ENCODE data around the gene ASH1L.
"Not testable (repeated sequence)": the region's sequence is repeated elsewhere in the genome, so short reads cannot be mapped to it uniquely, and the experiment has no call there.

The ASH1L gene

DNA sequence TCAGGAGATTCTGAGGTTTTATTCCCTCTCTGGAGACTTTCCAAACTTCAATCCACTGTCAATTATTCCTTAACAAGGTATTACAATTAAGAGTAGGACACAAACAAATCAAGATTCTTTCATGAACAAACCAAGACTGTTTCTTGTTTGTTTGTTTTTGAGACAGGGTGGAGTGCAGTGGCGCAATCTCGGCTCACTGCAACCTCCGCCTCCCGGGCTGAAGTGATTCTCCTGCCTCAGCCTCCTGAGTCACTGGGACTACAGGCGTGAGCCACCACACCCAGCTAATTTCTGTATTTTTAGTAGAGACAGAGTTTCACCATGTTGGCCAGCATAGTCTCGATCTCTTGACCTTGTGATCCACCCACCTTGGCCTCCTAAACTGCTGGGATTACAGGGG lies 51.2 kb downstream of the ASH1L start:
- H2AK5ac ChIP-seq (ENCODE audit: low read length); H3K36me3 ChIP-seq (ENCODE audit: control insufficient read depth, insufficient read depth, low read length): not testable (repeated sequence)
- no CpG with 5 or more reads among the region's 6 CpGs for WGBS (ENCODE audit: extremely low coverage, insufficient coverage, low lambda C conversion rate)

DNA sequence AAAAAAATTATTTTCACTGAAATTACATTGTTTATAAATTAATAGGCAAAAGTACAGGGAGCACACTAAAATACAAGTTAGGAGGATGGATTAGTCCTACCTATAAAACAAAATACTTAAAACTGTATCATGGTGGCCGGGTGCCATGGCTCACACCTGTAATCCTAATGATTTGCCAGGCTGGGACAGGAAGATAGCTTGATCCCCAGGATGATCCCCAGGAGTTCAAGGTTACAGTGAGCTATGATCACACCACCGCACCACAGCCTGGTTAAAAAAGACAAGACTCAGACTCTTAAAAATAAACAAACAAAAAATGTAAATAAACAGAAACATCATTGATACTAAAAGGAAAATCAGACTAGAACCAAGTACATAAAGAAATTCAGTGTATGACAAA lies 53.5 kb downstream of the ASH1L start:
- H3K18ac ChIP-seq (ENCODE audit: low read length) = no peak overlapping the region
- H2BK15ac ChIP-seq (replicated peaks; ENCODE audit: low read depth) = no peak overlapping the region
- H3K23ac ChIP-seq (ENCODE audit: low read length) = no peak overlapping the region
- H2AK5ac ChIP-seq (ENCODE audit: low read length) = no peak overlapping the region
- H3K27me3 ChIP-seq (ENCODE audit: insufficient read depth, low read length, poor library complexity) = no peaks in the 10 kb centered on the region
- DNase-seq = no peak
- no peak overlapping the region for H3K27ac ChIP-seq (ENCODE audit: low read depth, low read length)
- no peak overlapping the region for H3K4ac ChIP-seq (ENCODE audit: low read depth, low read length)
- no peak overlapping the region for H2BK120ac ChIP-seq (ENCODE audit: low read depth, low read length)
- H3K36me3 ChIP-seq (ENCODE audit: control insufficient read depth, insufficient read depth, low read length) = no peaks in the 10 kb centered on the region
- no peak overlapping the region for H2BK5ac ChIP-seq (ENCODE audit: low read length)
- WGBS (ENCODE audit: extremely low coverage, insufficient coverage, low lambda C conversion rate) = no CpG with 5 or more reads among the region's 2 CpGs
- H3K79me2 ChIP-seq (ENCODE audit: control insufficient read depth, insufficient read depth, low read length) = peaks cover 4% of the 10 kb centered on the region
- no peak overlapping the region for H3K9ac ChIP-seq (ENCODE audit: low read length)
- H3K56ac ChIP-seq (ENCODE audit: low read length) = no peak overlapping the region
- no peak overlapping the region for H3K4me3 ChIP-seq (ENCODE audit: low read length)
- peaks cover 3% of the 10 kb centered on the region for H3K79me1 ChIP-seq (ENCODE audit: low read length)
- no peak overlapping the region for H4K5ac ChIP-seq (ENCODE audit: low read length)
- no peak overlapping the region for H3K4me2 ChIP-seq (ENCODE audit: low read length)
- no peaks in the 10 kb centered on the region for H3K4me1 ChIP-seq (ENCODE audit: control insufficient read depth, low read depth, low read length)
- no peak overlapping the region for H4K8ac ChIP-seq (ENCODE audit: low read depth, low read length)

More for the DNA sequence above, 51.2 kb downstream of the ASH1L start:
- not testable (repeated sequence) for H3K4me3 ChIP-seq (ENCODE audit: low read length); H3K23ac ChIP-seq (ENCODE audit: low read length); H3K79me1 ChIP-seq (ENCODE audit: low read length); H3K18ac ChIP-seq (ENCODE audit: low read length); DNase-seq; H3K4me1 ChIP-seq (ENCODE audit: control insufficient read depth, low read depth, low read length); H3K79me2 ChIP-seq (ENCODE audit: control insufficient read depth, insufficient read depth, low read length); H2BK15ac ChIP-seq (replicated peaks; ENCODE audit: low read depth); H3K56ac ChIP-seq (ENCODE audit: low read length); H3K9ac ChIP-seq (ENCODE audit: low read length); H4K5ac ChIP-seq (ENCODE audit: low read length); H3K4ac ChIP-seq (ENCODE audit: low read depth, low read length); H2BK120ac ChIP-seq (ENCODE audit: low read depth, low read length); H2BK5ac ChIP-seq (ENCODE audit: low read length); H4K8ac ChIP-seq (ENCODE audit: low read depth, low read length); H3K4me2 ChIP-seq (ENCODE audit: low read length); H3K27ac ChIP-seq (ENCODE audit: low read depth, low read length); H3K27me3 ChIP-seq (ENCODE audit: insufficient read depth, low read length, poor library complexity)

DNA sequence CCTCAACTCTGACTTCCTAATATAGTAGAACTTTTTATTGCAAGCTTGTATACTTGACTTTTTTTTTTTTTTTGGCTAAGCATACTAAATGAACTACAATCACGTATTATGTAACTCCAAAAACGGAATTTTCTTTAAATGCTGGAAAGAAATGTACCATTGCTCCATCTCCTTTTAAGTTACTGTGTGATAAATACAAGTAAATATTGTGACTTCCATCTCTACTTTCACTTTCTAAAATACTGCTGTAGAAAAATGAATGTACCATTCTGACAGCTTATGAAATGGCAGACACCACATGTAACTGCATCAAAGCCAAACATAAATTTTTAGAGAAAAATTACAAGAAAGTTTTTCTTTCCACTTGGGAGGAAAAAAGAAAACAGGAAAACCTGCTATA lies 54.7 kb downstream of the ASH1L start:
- H3K79me2 ChIP-seq (ENCODE audit: control insufficient read depth, insufficient read depth, low read length) = no peaks in the 10 kb centered on the region
- H3K4me1 ChIP-seq (ENCODE audit: control insufficient read depth, low read depth, low read length) = no peaks in the 10 kb centered on the region
- H4K8ac ChIP-seq (ENCODE audit: low read depth, low read length) = no peak overlapping the region
- H2BK120ac ChIP-seq (ENCODE audit: low read depth, low read length) = no peak overlapping the region
- H2AK5ac ChIP-seq (ENCODE audit: low read length) = no peak overlapping the region
- no peak overlapping the region for H3K9ac ChIP-seq (ENCODE audit: low read length)
- H3K79me1 ChIP-seq (ENCODE audit: low read length) = peaks cover 3% of the 10 kb centered on the region
- no peak for DNase-seq
- H2BK5ac ChIP-seq (ENCODE audit: low read length) = no peak overlapping the region
- H3K4ac ChIP-seq (ENCODE audit: low read depth, low read length) = no peak overlapping the region
- H4K5ac ChIP-seq (ENCODE audit: low read length) = no peak overlapping the region
- WGBS (ENCODE audit: extremely low coverage, insufficient coverage, low lambda C conversion rate) = no CpG with 5 or more reads among the region's 2 CpGs
- no peak overlapping the region for H3K18ac ChIP-seq (ENCODE audit: low read length)
- H3K27ac ChIP-seq (ENCODE audit: low read depth, low read length) = no peak overlapping the region
- H3K56ac ChIP-seq (ENCODE audit: low read length) = no peak overlapping the region
- no peak overlapping the region for H3K4me3 ChIP-seq (ENCODE audit: low read length)
- H3K36me3 ChIP-seq (ENCODE audit: control insufficient read depth, insufficient read depth, low read length) = no peaks in the 10 kb centered on the region
- H2BK15ac ChIP-seq (replicated peaks; ENCODE audit: low read depth) = no peak overlapping the region
- no peaks in the 10 kb centered on the region for H3K27me3 ChIP-seq (ENCODE audit: insufficient read depth, low read length, poor library complexity)
- H3K23ac ChIP-seq (ENCODE audit: low read length) = no peak overlapping the region
- no peak overlapping the region for H3K4me2 ChIP-seq (ENCODE audit: low read length)

DNA sequence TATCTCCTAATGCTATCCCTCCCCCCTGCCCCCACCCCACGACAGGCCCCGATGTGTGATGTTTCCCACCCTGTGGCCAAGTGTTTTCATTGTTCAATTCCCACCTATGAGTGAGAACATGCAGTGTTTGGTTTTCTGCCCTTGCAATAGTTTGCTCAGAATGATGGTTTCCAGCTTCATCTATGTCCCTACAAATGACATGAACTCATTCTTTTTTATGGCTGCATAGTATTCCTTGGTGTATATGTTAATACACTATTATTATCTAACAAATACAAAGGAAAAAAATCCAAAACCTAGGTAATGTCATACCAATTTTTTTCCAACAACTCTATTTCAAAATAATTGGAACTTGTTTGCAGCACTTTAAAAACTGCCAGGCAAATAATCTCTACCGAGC lies 56.6 kb downstream of the ASH1L start:
- H3K9ac ChIP-seq (ENCODE audit: low read length); H2AK5ac ChIP-seq (ENCODE audit: low read length); H3K4ac ChIP-seq (ENCODE audit: low read depth, low read length); H3K4me1 ChIP-seq (ENCODE audit: control insufficient read depth, low read depth, low read length); H3K27me3 ChIP-seq (ENCODE audit: insufficient read depth, low read length, poor library complexity); H4K8ac ChIP-seq (ENCODE audit: low read depth, low read length); H3K79me2 ChIP-seq (ENCODE audit: control insufficient read depth, insufficient read depth, low read length); DNase-seq; H2BK120ac ChIP-seq (ENCODE audit: low read depth, low read length); H3K23ac ChIP-seq (ENCODE audit: low read length); H3K4me2 ChIP-seq (ENCODE audit: low read length); H3K79me1 ChIP-seq (ENCODE audit: low read length); H3K27ac ChIP-seq (ENCODE audit: low read depth, low read length); H3K56ac ChIP-seq (ENCODE audit: low read length); H3K4me3 ChIP-seq (ENCODE audit: low read length); H2BK5ac ChIP-seq (ENCODE audit: low read length); H3K18ac ChIP-seq (ENCODE audit: low read length); H2BK15ac ChIP-seq (replicated peaks; ENCODE audit: low read depth); H3K36me3 ChIP-seq (ENCODE audit: control insufficient read depth, insufficient read depth, low read length); H4K5ac ChIP-seq (ENCODE audit: low read length): not testable (repeated sequence)
- no CpG with 5 or more reads among the region's 3 CpGs for WGBS (ENCODE audit: extremely low coverage, insufficient coverage, low lambda C conversion rate)

DNA sequence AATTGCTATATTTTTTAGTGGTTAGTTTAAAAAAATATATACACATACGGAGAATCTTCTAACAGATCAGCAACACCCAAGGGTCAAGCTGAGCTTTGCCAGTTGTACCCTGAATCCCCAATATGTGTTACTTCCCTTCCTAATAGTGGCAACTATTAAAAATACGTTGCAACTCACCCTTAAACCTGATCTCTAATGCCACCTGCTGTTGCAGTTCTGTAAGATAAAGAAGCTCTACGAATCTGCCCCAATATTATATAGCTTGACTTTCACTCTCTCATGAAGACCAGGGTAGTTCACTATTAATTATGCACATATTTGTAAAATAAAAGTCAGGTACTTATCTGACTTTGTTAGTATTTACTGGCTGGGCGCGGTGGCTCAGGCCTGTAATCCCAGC lies 58.4 kb downstream of the ASH1L start:
- no peak overlapping the region for H3K4ac ChIP-seq (ENCODE audit: low read depth, low read length)
- H3K79me1 ChIP-seq (ENCODE audit: low read length) = peaks cover 5% of the 10 kb centered on the region
- H3K23ac ChIP-seq (ENCODE audit: low read length) = no peak overlapping the region
- H2BK15ac ChIP-seq (replicated peaks; ENCODE audit: low read depth) = no peak overlapping the region
- no peak overlapping the region for H3K18ac ChIP-seq (ENCODE audit: low read length)
- no peaks in the 10 kb centered on the region for H3K79me2 ChIP-seq (ENCODE audit: control insufficient read depth, insufficient read depth, low read length)
- no peaks in the 10 kb centered on the region for H3K36me3 ChIP-seq (ENCODE audit: control insufficient read depth, insufficient read depth, low read length)
- peak; percentile 21 for DNase-seq
- H3K56ac ChIP-seq (ENCODE audit: low read length) = no peak overlapping the region
- no peak overlapping the region for H2AK5ac ChIP-seq (ENCODE audit: low read length)
- H4K8ac ChIP-seq (ENCODE audit: low read depth, low read length) = no peak overlapping the region
- no peak overlapping the region for H3K27ac ChIP-seq (ENCODE audit: low read depth, low read length)
- no peak overlapping the region for H4K5ac ChIP-seq (ENCODE audit: low read length)
- peaks cover 5% of the 10 kb centered on the region for H3K4me1 ChIP-seq (ENCODE audit: control insufficient read depth, low read depth, low read length)
- no peak overlapping the region for H3K4me3 ChIP-seq (ENCODE audit: low read length)
- no peak overlapping the region for H2BK120ac ChIP-seq (ENCODE audit: low read depth, low read length)
- H3K27me3 ChIP-seq (ENCODE audit: insufficient read depth, low read length, poor library complexity) = no peaks in the 10 kb centered on the region
- no peak overlapping the region for H3K4me2 ChIP-seq (ENCODE audit: low read length)
- no peak overlapping the region for H3K9ac ChIP-seq (ENCODE audit: low read length)
- no peak overlapping the region for H2BK5ac ChIP-seq (ENCODE audit: low read length)
- WGBS (ENCODE audit: extremely low coverage, insufficient coverage, low lambda C conversion rate) = no CpG with 5 or more reads among the region's 5 CpGs

DNA sequence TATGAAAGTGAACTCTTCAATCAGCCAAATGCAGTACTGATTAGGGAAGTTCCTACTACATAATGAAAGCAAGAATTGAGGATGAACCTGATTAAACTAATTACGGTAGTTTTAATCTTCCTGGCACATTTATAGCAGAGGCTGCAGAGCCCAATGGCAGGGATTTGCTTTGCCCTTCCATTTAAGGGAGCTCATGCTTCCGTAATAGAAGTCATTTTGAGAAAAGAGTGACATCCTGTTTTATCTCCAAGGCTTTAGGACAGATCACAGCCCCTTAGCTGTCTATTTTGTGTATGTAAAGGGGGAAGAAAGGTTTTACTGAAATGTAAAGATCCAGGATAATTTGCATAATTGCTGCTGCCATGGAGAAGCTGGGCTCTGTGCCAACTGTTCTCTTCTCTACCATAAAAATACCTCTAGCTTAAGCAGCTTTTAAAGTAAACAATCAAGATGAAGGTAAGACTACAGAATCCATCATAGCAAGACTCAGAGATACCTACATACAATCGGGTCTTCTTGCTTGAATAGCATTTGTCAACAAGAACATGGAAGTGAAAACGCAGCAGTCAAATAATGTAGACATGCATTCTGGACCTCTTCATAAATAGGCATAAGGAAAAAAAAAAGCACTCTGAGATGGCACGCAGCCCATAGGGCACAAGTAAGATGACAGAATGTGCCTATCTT lies 62.5 kb downstream of the ASH1L start:
- H3K79me1 ChIP-seq (ENCODE audit: low read length) = peaks cover 2% of the 10 kb centered on the region
- no peak overlapping the region for H3K56ac ChIP-seq (ENCODE audit: low read length)
- no peak overlapping the region for H3K27ac ChIP-seq (ENCODE audit: low read depth, low read length)
- no peak overlapping the region for H3K4ac ChIP-seq (ENCODE audit: low read depth, low read length)
- H3K4me3 ChIP-seq (ENCODE audit: low read length) = no peak overlapping the region
- H2BK15ac ChIP-seq (replicated peaks; ENCODE audit: low read depth) = no peak overlapping the region
- no peak overlapping the region for H2BK120ac ChIP-seq (ENCODE audit: low read depth, low read length)
- DNase-seq = peak; percentile 5
- no peaks in the 10 kb centered on the region for H3K27me3 ChIP-seq (ENCODE audit: insufficient read depth, low read length, poor library complexity)
- no peak overlapping the region for H2BK5ac ChIP-seq (ENCODE audit: low read length)
- peak overlapping the region; percentile 68 for H3K18ac ChIP-seq (ENCODE audit: low read length)
- H3K23ac ChIP-seq (ENCODE audit: low read length) = no peak overlapping the region
- no CpG with 5 or more reads among the region's 5 CpGs for WGBS (ENCODE audit: extremely low coverage, insufficient coverage, low lambda C conversion rate)
- H3K9ac ChIP-seq (ENCODE audit: low read length) = no peak overlapping the region
- no peak overlapping the region for H4K5ac ChIP-seq (ENCODE audit: low read length)
- no peak overlapping the region for H3K4me2 ChIP-seq (ENCODE audit: low read length)
- no peaks in the 10 kb centered on the region for H3K79me2 ChIP-seq (ENCODE audit: control insufficient read depth, insufficient read depth, low read length)
- H2AK5ac ChIP-seq (ENCODE audit: low read length) = no peak overlapping the region
- H4K8ac ChIP-seq (ENCODE audit: low read depth, low read length) = no peak overlapping the region
- H3K36me3 ChIP-seq (ENCODE audit: control insufficient read depth, insufficient read depth, low read length) = no peaks in the 10 kb centered on the region
- peaks cover 5% of the 10 kb centered on the region for H3K4me1 ChIP-seq (ENCODE audit: control insufficient read depth, low read depth, low read length)

Data from mesendoderm (in vitro differentiated cells).